ENCODE data around the gene VPS13D.

- TF ChIP-seq POLR2A (IDR thresholded peaks at IDR 0.05; ENCODE audit: low read length) = no peak
- TF ChIP-seq GATA1 (IDR thresholded peaks at IDR 0.05; ENCODE audit: low read depth, low read length) = no peak
These were observed 43.7 kb upstream of the VPS13D start for GRCh38 chr1:12185918-12186678.

All from erythroblast (primary cell).